HepG2 (cell line): ENCODE data around the gene TNP2. TPM values are rescaled to one million over a fixed set of nuclear protein-coding genes. Genes with fewer than 3 reads are reported as not detected.
A peak's percentile ranks its signal among the peaks of the same experiment; 100 is the strongest.

Experiments
- ATAC-seq: fragments of 200-7000 bp; cut with Tn5 transposase; 3 replicates; pipeline ENCODE4 v1.9.1; 2020; ENCODE audit warnings: mild to moderate bottlenecking, moderate library complexity
- BruUV-seq: library from RNA; stranded (reverse); fragments of 400-500 nt; replicated peaks from 2 replicates; lab custom pipeline; 2021; lab: Mats Ljungman, UMichigan
- CTCF ChIA-PET: fragments of 300-600 bp; formaldehyde crosslinking; extraction: SDS; loops from one replicate; lab custom pipeline; 2021; ENCODE audit warnings: low total read pairs, inconsistent platforms, low intra/inter-chr PET ratio; lab: Yijun Ruan, JAX
- POLR2A ChIA-PET: fragments of 350-600 bp; sonication (Branson Sonifier 250); formaldehyde crosslinking; loops from one replicate; lab custom pipeline; 2020; ENCODE audit warnings: antibody characterized with exemption, inconsistent platforms; lab: Yijun Ruan, JAX
- DNase-seq: peaks from one replicate; pipeline ENCODE4 v3.0.0-alpha.2; 2015; ENCODE audit warnings: low spot score
- FAIRE-seq: peaks from 3 replicates; lab custom pipeline; 2011; peaks lifted over from hg19 to GRCh38; lab: Jason Lieb, UNC
- H2AFZ ChIP-seq: one replicate; pipeline ENCODE4 v1.6.1; 2011; ENCODE audit warnings: low read length, inconsistent platforms
- H3K27ac ChIP-seq: fragments of 300-600 bp; 3 replicates; pipeline ENCODE4 v1.8.0; 2011; ENCODE audit warnings: mixed run types, mild to moderate bottlenecking, mixed read lengths, low read length, inconsistent platforms; ENCODE audit not compliant: insufficient read depth; ENCODE audit errors: extremely low read length
- H3K27me3 ChIP-seq, 2 experiments: fragments of 200-600 bp in 1 of 2; 2 replicates in 1 of 2; 3 replicates in 1 of 2; pipeline versions ENCODE4 v1.6.0 to v1.8.0; 2011; ENCODE audit warnings: low read length in 2 of 2, mild to moderate bottlenecking in 2 of 2, moderate library complexity in 2 of 2, inconsistent platforms in 1 of 2; ENCODE audit not compliant: insufficient read depth in 2 of 2, control insufficient read depth in 1 of 2
- H3K36me3 ChIP-seq, 2 experiments: fragments of 200-600 bp in 1 of 2; replicated peaks in 1 of 2; 2 replicates in 1 of 2; 3 replicates in 1 of 2; pipeline versions ENCODE4 v1.5.1 to v1.8.0; 2011; ENCODE audit warnings: low read length in 2 of 2, inconsistent platforms in 1 of 2; ENCODE audit not compliant: insufficient read depth in 2 of 2, control insufficient read depth in 1 of 2
- H3K4me1 ChIP-seq: 2 replicates; pipeline ENCODE4 v1.5.1; 2012; ENCODE audit warnings: low read length, inconsistent platforms; ENCODE audit not compliant: insufficient read depth
- H3K4me2 ChIP-seq: 2 replicates; pipeline ENCODE4 v1.6.0; 2011; ENCODE audit warnings: low read depth, low read length, inconsistent platforms
- H3K4me3 ChIP-seq, 3 experiments: fragments of 200-600 bp in 1 of 3; sonication (generic), shearing (Covaris generic) in 1 of 3; replicated peaks in 1 of 3; 2 replicates each; pipeline ENCODE4 v1.5.1; 2011 to 2016; ENCODE audit warnings: low read length in 3 of 3, inconsistent platforms in 2 of 3, low read depth in 2 of 3, mild to moderate bottlenecking in 2 of 3, control low read depth in 1 of 3, mixed read lengths in 1 of 3; ENCODE audit not compliant: insufficient read depth in 1 of 3
- H3K79me2 ChIP-seq: one replicate; pipeline ENCODE4 v1.6.1; 2011; ENCODE audit warnings: low read length, inconsistent platforms; ENCODE audit not compliant: insufficient read depth
- H3K9ac ChIP-seq: 2 replicates; pipeline ENCODE4 v1.6.0; 2011; ENCODE audit warnings: mild to moderate bottlenecking, low read depth, low read length, inconsistent platforms; ENCODE audit not compliant: insufficient read depth
- H3K9me3 ChIP-seq: 2 replicates; pipeline ENCODE4 v1.5.1; 2012; ENCODE audit warnings: mild to moderate bottlenecking, low read length
- H4K20me1 ChIP-seq: 2 replicates; pipeline ENCODE4 v1.6.0; 2011; ENCODE audit warnings: inconsistent platforms, mild to moderate bottlenecking, low read length, moderate library complexity; ENCODE audit not compliant: insufficient read depth
- HOXA7 ChIP-seq: sonication (generic); formaldehyde crosslinking; IDR thresholded peaks from 2 replicates; pipeline ENCODE4 v1.8.1; 2022; ENCODE audit warnings: mild to moderate bottlenecking, missing genetic modification reagents, moderate library complexity
- YY1 ChIP-seq: IDR thresholded peaks from 2 replicates; pipeline ENCODE4 v1.6.1; 2011; ENCODE audit warnings: low read length, low read depth, moderate library complexity, mild to moderate bottlenecking; ENCODE audit not compliant: insufficient read depth, insufficient replicate concordance
- ZBTB3 ChIP-seq: sonication (generic); formaldehyde crosslinking; IDR thresholded peaks from 2 replicates; pipeline ENCODE4 v1.4.0; 2020; ENCODE audit warnings: low read depth, mild to moderate bottlenecking, moderate library complexity, missing genetic modification reagents, borderline replicate concordance
- ZFP37 ChIP-seq: sonication (generic); formaldehyde crosslinking; IDR thresholded peaks from 2 replicates; pipeline ENCODE4 v1.4.0; 2020; ENCODE audit warnings: missing genetic modification reagents, borderline replicate concordance
- ZFP62 ChIP-seq: sonication (generic); formaldehyde crosslinking; IDR thresholded peaks from 2 replicates; pipeline ENCODE4 v1.4.0; 2020; ENCODE audit warnings: missing genetic modification reagents
- ZNF253 ChIP-seq: sonication (generic); formaldehyde crosslinking; IDR thresholded peaks from 2 replicates; pipeline ENCODE4 v1.8.0; 2022; ENCODE audit warnings: mild to moderate bottlenecking, missing genetic modification reagents, borderline replicate concordance
- ZNF292 ChIP-seq: sonication (generic); formaldehyde crosslinking; IDR thresholded peaks from 2 replicates; pipeline ENCODE4 v1.8.1; 2022; ENCODE audit warnings: mild to moderate bottlenecking, low read depth, missing genetic modification reagents, borderline replicate concordance
- ZNF343 ChIP-seq: sonication (generic); formaldehyde crosslinking; IDR thresholded peaks from 2 replicates; pipeline ENCODE4 v1.4.0; 2020; ENCODE audit warnings: mild to moderate bottlenecking, missing genetic modification reagents
- ZNF563 ChIP-seq: sonication (generic); formaldehyde crosslinking; IDR thresholded peaks from 2 replicates; pipeline ENCODE4 v1.8.0; 2022; ENCODE audit warnings: mild to moderate bottlenecking, moderate library complexity, missing genetic modification reagents
- ZNF607 ChIP-seq: sonication (generic); formaldehyde crosslinking; IDR thresholded peaks from 2 replicates; pipeline ENCODE4 v1.5.1; 2020; ENCODE audit warnings: missing genetic modification reagents, mild to moderate bottlenecking, borderline replicate concordance
- ZNF75D ChIP-seq: sonication (generic); formaldehyde crosslinking; IDR thresholded peaks from 2 replicates; pipeline ENCODE4 v1.8.1; 2023; ENCODE audit warnings: missing genetic modification reagents, mild to moderate bottlenecking, borderline replicate concordance
- ZNF770 ChIP-seq: sonication (generic); formaldehyde crosslinking; IDR thresholded peaks from 2 replicates; pipeline ENCODE4 v1.5.0; 2020; ENCODE audit warnings: mild to moderate bottlenecking, missing genetic modification reagents
- ZSCAN9 ChIP-seq: IDR thresholded peaks from 2 replicates; pipeline ENCODE4 v1.6.1; 2016; ENCODE audit warnings: borderline replicate concordance
- WGBS: methylation state at CpG from one replicate; pipeline ENCODE4 v1.1.6; 2017; ENCODE audit warnings: low lambda C conversion rate; 5-methylcytosine and 5-hydroxymethylcytosine counted together
- in situ Hi-C: cut with HindIII; loops from 2 replicates; pipeline ENCODE4 v1.10.0; 2017; ENCODE audit warnings: low pct_unique_long_range_greater_than_20kb; ENCODE audit not compliant: extremely low pct_ligation_motif_present
- intact Hi-C: fragments of 100-400 bp; cut with micrococcal nuclease; formaldehyde crosslinking; loops from one replicate; pipeline ENCODE4 v1.10.0; 2022; ENCODE audit not compliant: unreplicated experiment
- polyA plus RNA-seq, 8 experiments: library from polyadenylated mRNA; depleted of rRNA in 3 of 8; stranded (reverse) in 7 of 8; unstranded in 1 of 8; fragments of >200 nt; fragmentation: Illumina TruSeq in 4 of 8; extraction: Trizol in 4 of 8; gene quantifications; 2 replicates each; pipeline versions ENCODE4 v1.2.1 to v1.2.3, GENCODE V29; 2011 to 2016; ENCODE audit warnings: low read depth in 4 of 8, missing spikeins in 1 of 8, mixed read lengths in 1 of 8; ENCODE audit not compliant: insufficient read depth in 1 of 8
- total RNA-seq, 5 experiments: library from RNA; depleted of rRNA; stranded (reverse); fragments of >200 nt; fragmentation: Illumina TruSeq; extraction: Trizol; gene quantifications; 2 replicates each; pipeline ENCODE4 v1.2.3, GENCODE V29; 2016; ENCODE audit warnings: low read depth in 1 of 5
- TF ChIP-seq, protein P1 (sequence below): sonication (generic); formaldehyde crosslinking; IDR thresholded peaks from 2 replicates; pipeline ENCODE4 v1.8.0; 2022; ENCODE audit warnings: mild to moderate bottlenecking, missing genetic modification reagents; ENCODE audit not compliant: insufficient replicate concordance
- TF ChIP-seq, protein P2 (sequence below): sonication (generic); formaldehyde crosslinking; IDR thresholded peaks from 2 replicates; pipeline ENCODE4 v1.8.0; 2022; ENCODE audit warnings: mild to moderate bottlenecking, missing genetic modification reagents, borderline replicate concordance
- TF ChIP-seq, protein P3 (sequence below): IDR thresholded peaks from 2 replicates; pipeline ENCODE4 v1.6.1; 2016; ENCODE audit warnings: mild to moderate bottlenecking, missing biosample characterization, missing genetic modification reagents

Gene TNP2
- total and polyA plus RNA-seq, 2 of the 13 experiments (the other 11 are each of a cell fraction or from before 2014, with no cell fraction given): not detected

DNA sequence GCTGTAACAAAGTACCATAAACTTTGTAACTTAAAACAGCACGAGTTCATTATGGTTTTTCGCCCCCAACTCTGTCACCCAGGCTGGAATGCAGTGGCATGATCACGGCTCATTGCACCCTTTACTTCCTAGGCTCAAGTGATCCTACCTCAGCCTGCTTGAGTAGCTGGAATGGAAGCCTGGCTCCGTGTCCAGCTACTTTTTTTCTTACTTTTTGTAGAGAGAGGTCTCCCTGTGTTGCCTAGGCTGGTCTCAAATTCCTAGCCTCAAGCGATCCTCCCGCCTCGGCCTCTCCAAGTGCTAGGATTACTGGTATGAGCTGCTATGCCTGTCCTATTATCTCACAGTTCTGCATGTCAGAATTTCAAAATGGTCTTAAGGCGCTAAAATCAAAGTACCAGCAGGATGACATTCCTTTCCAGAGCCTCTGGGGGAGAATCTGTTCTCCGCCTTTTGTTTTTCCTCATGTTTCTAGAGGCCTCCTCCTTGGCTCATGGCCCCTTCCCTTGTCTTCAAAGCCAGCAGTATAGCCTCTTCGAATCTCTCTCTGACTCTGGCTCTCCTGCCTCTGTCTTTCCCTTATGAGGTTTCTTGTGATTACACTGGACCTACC is 22.1 kb upstream of the TNP2 start (continued):
- TF ChIP-seq, protein P1, sequence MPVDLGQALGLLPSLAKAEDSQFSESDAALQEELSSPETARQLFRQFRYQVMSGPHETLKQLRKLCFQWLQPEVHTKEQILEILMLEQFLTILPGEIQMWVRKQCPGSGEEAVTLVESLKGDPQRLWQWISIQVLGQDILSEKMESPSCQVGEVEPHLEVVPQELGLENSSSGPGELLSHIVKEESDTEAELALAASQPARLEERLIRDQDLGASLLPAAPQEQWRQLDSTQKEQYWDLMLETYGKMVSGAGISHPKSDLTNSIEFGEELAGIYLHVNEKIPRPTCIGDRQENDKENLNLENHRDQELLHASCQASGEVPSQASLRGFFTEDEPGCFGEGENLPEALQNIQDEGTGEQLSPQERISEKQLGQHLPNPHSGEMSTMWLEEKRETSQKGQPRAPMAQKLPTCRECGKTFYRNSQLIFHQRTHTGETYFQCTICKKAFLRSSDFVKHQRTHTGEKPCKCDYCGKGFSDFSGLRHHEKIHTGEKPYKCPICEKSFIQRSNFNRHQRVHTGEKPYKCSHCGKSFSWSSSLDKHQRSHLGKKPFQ: peak; percentile 57
- TF ChIP-seq ZSCAN9 (CRISPR knock-in tag) (no peak), HOXA7 (CRISPR knock-in tag) (no peak), ZNF607 (CRISPR knock-in tag) (no peak), YY1 (no peak)

GRCh38 chr16:11290102-11290893 is 21.2 kb upstream of the TNP2 start:
- POLR2A ChIA-PET: interaction anchor here (2.2 kb wide), 1 partner anchor 35 kb away, joined by 11 read pairs; the partner anchor contains the start of gene SOCS1
- WGBS: 80% methylated on average over 8 of the region's 8 CpGs
- Histone ChIP-seq H3K4me3 (no peak overlapping the region), H3K27me3 (no peaks in the 10 kb centered on the region), H3K79me2 (no peaks in the 10 kb centered on the region), H3K36me3 (no peaks in the 10 kb centered on the region), H3K9ac (no peak overlapping the region), H3K9me3 (no peaks in the 10 kb centered on the region), H3K4me1 (peaks cover 90% of the 10 kb centered on the region), H2AFZ (no peak overlapping the region), H3K4me2 (peak overlapping the region; percentile 6; the same call in 1 of the 2 replicates), H4K20me1 (no peaks in the 10 kb centered on the region), H3K27ac (no peak overlapping the region)
- no peak for FAIRE-seq
- in situ Hi-C loops: no loop called here
- no peak for ATAC-seq
- DNase-seq: no peak
- CTCF ChIA-PET: no interaction called here
- intact Hi-C loops: no loop called here
- no TSS peak for BruUV-seq
- TF ChIP-seq, protein P2, sequence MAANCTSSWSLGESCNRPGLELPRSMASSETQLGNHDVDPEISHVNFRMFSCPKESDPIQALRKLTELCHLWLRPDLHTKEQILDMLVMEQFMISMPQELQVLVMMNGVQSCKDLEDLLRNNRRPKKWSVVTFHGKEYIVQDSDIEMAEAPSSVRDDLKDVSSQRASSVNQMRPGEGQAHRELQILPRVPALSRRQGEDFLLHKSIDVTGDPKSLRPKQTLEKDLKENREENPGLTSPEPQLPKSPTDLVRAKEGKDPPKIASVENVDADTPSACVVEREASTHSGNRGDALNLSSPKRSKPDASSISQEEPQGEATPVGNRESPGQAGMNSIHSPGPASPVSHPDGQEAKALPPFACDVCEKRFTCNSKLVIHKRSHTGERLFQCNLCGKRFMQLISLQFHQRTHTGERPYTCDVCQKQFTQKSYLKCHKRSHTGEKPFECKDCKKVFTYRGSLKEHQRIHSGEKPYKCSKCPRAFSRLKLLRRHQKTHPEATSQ (CRISPR knock-in tag): no peak
- peak; percentile 6; the same call in 1 of the 2 replicates for TF ChIP-seq ZNF292 (CRISPR knock-in tag)
- no peak for TF ChIP-seq ZNF343
- no peak for TF ChIP-seq ZFP37 (CRISPR knock-in tag)
- TF ChIP-seq ZFP62 (CRISPR knock-in tag): no peak
- TF ChIP-seq ZNF770 (CRISPR knock-in tag): peak; percentile 87
- 0 out of 2 replicates have a peak, but pooled peaks have one; percentile 27 for TF ChIP-seq ZNF253
- TF ChIP-seq, protein P3, sequence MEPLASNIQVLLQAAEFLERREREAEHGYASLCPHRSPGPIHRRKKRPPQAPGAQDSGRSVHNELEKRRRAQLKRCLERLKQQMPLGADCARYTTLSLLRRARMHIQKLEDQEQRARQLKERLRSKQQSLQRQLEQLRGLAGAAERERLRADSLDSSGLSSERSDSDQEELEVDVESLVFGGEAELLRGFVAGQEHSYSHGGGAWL (CRISPR knock-in tag): no peak
- TF ChIP-seq ZNF563 (CRISPR knock-in tag): no peak
- no peak for TF ChIP-seq ZBTB3
- TF ChIP-seq ZNF75D (CRISPR knock-in tag): no peak
